Putamen (tissue), 1 donor: ENCODE measurements around the gene LBH.

Experiments
- DNase-seq: peaks from one replicate; pipeline ENCODE4 v3.0.0-alpha.2; 2016; ENCODE audit warnings: low spot score

The LBH gene

DNA sequence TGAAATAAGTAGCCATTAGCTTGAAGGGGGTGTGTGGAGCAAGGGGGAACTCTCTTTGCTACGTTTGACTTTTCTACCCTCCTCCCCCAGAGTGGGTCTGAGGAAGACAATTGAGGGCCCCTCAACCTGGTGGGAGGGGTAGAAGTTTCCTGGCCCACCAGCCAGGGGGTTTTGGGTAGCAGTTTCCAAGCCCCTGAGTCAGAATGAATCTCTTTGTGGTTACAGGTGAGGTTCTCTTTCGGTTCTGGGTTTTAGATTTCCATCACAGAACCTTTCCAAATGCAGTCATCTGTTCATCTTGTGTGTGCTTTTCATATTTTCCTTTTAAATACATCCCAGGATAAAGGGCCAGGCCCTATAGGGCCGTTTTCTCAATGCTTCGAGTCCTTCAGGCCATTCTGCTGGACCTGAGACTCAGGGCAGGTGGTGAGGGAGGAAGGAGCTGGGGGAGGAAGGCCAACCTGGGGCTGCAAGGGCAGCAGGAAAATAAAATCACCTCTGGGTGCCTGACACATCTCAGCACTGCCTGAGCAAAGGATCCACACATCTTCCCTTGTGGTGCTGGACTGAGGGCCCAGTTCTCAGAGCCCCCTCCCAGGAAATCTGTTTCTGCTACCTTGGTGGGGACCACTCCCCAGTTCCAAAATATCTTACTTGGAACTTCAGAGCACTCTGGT, 4.7 kb downstream of the LBH start:
- no peak for DNase-seq

DNA sequence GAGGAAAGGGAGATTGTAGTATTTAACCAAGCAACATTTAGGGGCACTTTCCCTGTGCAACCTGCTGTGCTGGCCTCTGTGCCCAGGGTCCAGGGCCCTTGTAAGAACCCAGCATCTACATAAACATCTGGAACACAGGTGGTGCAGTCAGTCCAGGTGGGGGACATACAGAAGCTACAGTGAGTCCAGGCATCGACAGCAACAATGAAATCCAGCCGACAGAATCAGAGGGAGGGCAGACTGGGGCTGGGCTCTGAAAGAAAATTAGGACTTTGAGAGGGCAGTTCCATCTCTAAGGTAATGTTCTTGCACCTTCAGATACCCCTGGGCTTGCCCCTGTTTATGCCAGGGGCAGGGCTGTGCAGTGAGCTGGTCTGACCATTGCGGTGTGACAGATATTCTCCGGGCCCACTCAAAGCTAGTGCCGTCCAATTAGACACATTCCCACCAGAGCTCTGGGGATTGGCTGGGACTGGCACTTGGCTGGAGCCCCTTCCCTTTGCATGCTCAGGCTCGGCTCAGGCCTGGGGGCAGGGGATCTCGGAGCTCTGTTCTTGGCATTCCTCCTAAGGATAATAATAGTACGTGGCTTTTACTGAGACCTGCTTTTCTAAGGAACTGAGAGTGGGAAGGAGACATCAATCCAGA, 5.4 kb downstream of the LBH start:
- DNase-seq: no peak

DNA sequence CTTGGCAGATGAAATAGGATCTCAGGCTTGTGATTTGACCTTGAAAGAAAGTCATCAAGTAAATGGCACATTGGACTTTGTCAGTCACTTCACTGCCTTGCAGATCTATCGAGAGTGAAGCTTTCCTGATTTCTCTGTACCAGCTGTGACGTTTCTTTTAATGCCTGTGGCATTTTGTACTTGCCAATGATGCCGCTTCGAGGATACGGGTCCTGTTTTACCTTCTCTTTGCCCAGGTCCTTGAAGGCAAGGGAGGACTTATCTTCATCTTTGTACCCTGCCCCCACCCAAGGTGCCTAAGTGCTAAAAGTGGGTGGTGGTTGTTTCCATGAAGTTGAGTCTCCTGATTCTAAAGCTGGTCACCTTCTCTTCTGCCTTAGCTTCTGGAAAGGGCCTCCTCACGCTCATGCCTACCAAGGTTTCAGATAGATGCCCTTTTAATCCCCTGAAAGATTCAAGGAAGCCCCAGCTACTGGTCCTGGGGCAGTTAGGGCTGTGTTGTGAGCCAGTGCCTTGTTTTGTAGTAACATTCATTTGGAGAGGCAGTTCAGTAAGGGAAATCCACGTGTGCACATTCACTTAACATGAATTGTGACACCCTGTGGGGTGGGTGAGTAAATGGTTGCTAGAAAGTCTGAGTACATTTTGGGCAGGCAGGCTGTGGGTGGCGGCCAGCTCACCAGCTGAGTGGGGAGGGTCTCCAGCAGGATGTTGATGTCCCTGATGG, 6.1 kb downstream of the LBH start:
- DNase-seq: no peak

DNA sequence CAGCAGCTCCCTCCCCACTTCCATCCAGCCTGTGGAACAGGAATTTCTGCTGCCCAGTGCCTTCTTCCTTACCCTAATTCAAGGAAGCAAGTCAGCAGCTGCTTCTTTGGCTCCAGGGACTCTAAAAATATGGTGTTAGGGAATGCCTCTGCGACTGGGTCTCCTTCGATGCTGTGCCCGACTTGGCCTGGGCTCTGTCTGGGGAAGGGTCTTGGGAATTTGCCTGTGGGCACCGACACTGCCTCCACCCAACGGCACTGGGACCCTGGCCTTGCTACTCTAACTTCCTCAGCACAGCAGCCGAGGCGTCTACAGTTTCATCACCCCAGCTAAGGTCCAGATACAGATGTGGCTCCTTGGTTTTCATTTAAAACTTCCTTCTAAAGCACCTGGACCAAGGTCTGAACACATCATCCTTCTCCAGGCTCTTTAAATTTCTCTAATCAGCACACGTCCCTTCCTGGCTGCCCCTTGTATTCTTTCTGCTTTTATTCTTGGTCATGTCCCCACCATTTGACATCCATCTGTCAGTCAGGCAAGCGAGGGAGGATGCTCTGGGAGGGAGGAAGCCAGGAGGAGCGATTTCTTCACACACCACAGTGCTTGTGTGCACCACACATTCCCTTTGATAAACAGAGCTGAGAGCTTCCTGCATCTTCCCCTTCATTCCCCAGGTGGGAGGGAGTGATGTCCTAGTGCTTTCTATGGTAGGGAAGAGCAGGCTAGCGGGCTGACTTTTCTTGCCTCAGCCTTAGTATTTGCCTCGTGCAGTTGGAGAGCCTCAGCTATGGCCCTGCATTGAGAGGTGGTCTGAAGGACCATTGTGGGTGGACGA, 6.8 kb downstream of the LBH start:
- no peak for DNase-seq

DNA sequence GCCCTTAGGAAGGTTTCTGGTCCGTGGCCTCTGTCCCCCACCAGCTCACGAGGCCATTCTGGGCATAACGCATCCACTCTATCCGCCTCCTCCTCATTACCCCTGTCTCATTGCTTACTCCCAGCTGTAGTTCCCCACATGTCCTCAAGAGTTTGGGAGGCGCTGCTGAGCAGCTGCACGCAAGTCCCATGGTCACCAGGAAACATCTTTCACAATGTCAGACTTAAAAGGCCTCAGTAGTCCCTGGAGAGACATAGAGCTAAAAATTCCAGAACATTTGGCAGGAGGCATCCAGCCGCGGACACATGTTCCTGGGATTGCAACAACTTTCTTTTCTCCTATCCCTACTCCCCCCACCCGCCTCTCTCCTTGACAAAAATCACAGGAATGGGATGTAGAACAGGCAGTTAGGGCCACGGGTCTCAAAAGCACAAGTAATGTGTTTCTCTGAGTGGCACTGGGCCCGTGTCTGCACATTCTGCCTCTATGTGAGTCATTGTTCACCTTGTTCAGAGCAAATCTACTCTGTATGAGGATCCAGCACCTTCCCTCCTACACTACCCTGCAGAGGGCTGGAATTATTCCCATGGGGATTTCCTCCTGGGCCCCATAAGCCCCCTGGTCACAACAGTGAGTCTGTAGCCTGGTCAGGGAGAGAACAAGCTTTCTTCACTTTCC, 8.1 kb downstream of the LBH start:
- peak; percentile 48 for DNase-seq

DNA sequence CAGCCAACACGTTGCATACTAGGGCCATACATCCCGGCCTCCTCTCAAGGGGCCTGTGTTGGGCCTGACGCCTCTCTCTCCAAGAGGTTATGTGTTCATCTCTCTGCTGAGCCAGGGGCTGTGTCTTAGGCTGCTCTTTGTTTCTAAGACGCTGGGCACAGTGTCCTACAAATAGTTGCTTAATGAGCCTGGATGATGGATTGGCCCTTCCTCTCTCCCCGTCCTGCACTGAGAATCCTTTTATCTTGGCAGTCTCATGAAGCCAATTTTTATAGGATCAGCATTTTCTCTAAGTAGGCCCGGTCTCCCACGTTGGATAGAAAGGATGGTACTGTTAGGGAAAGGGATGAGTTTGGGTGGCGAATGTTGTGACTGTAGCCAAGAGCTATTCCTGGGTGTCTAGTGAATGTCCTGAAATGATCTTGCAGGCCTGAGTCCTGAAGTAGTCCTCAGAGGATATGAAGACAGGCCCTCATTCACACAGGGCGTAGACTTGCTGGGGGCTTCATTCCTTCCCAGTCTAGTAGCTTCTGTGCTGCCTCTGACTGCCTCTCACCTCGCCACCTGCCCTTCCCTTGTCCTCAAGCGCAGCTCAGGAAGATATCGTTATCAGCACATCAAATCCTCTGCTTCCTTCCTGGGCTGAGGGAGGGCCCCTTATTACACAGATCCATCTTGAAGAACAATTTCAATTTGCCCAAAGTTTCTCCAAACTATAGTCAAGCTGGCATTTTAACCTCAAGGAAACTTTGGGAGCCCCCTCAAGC, 8.8 kb downstream of the LBH start:
- no peak for DNase-seq

DNA sequence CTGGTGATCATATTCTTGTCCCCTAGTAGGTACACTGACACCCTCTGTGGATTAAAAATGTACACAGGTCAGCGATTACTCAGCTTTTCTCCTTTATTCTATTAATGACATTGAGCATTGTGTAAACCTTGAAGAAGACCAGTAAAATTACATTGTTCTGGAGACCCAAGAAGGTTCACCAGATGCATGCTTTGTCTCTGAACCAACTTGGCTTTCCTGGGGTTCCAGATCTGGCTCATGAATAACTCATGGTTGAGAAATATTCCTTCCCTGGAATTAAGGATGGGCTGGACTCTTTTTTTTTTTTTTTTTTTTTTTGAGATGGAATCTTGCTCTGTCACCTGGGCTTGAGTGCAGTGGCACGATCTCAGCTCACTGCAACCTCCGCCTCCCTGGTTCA, 11.9 kb downstream of the LBH start:
- DNase-seq: no peak

DNA sequence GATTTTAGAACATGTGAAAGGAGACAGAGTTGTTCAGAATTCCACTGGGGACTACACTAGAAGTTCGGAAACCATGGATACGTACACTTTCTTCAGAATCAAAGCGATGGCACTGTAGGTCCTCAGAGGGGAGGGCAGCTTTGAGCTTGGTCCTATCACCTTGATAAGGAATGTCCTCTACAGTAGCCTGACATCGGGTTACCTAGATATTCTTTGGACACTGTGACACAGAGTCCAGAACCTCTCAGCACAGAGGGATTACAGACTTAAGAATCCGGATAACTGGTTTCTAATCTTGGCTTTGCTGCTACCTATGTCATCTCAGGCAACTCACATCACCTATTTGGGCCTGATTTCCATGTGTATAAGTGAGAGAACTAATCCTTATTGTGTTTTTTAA, 14.0 kb downstream of the LBH start:
- no peak for DNase-seq

DNA sequence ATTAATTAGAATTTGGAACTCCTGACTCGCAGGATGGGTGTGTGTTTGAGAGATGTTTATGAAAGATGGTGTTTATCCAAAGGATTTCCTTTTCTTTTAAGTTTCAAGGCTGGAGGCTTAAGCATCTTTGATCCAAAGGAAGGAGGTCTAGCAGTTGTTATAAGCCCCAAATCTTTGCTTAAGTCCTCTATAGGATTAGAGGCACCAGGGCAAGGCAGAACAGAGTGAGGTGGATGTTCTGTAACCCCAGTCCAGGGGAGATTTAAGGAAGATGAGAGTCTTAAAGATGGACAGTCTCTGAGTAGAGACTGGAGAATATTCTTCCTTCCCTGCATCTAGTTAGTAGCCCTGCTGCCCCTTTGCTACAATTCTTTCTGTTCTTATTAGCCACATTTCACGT, 17.5 kb downstream of the LBH start:
- DNase-seq: no peak

DNA sequence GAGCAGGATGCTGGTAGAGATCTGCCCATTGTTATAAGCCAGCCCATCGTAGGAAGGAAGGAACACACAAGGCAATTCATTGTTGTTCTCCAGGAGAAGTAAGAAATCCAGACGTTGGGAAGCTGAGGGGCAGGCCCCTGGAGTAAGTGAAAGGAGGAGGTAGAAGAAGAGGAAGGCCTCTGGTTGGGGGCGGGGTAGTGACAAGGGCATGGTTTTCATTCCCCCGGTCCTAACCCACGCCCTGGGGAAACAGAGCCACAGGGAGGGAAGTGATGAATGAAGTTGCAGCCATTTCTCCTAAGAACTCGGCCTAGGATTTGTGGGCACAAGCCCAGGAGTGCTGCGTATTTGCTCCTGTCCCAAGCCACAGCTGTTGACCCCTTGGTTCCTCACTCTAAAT, 18.0 kb downstream of the LBH start:
- DNase-seq: no peak

DNA sequence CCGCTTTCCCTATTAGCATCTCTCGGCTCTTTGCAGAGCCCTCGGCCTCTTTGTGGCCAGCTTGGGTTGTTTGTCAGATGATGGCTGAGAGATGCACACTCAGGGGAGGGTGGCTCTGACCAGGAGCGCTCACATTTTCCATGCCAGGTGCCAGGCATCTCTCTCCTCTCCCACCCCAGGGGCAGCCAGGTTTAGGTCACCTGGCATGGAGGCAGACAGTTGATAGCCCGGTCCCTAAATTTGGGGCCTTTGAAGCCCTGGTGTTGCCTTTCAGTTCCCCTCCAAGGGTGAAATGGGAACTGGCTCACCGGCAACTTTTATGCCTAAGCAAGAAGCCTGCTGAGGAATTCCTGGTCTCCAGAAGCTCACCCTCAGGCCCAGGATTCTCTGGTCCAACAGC, 19.1 kb downstream of the LBH start:
- no peak for DNase-seq

DNA sequence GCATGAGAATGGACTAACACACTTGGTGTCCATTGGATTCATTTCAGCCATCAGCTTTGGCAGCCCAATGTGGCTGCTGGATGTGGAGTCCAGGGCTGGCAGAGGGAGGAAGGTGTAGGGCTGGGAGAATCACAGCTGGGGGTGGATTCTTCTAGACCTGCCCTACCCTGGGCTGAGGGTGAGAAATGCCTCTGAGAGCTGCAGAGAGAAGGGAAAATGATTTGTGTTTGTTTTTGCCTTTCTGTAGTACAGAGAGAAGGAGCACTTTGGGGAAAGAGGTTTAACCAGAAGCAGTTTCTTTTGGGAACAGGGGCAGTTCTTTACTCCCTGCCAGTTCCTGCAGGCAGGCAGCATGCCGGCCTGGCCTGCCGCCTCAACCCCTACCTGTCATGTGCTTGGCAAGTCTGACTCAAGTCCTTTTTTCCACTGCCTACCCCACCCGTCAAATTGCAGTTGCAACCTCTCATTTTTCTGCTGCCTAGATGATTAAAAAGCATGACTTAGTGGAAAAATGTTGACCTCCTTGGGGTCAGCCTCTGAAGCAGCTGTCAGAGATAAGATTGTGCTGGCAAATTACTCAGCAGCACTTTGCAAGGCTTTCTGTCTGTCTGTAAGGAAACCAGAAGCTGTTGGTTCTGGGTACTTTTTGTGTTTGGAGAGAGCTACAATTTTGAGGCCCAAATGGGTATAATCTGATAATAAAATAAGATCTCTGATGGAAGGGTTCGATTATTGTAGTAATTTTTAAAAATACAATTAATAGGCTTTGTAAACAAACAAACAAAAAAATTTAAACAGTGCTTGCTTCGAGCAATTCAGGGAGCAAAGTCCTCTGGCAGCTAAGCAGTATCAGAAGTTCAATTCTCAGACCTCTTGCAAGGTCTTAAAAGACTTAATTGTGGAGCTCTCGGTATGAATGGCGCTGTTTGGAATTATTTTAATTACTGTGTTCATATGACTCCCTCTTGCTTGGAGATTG, 21.7 kb downstream of the LBH start:
- no peak for DNase-seq

DNA sequence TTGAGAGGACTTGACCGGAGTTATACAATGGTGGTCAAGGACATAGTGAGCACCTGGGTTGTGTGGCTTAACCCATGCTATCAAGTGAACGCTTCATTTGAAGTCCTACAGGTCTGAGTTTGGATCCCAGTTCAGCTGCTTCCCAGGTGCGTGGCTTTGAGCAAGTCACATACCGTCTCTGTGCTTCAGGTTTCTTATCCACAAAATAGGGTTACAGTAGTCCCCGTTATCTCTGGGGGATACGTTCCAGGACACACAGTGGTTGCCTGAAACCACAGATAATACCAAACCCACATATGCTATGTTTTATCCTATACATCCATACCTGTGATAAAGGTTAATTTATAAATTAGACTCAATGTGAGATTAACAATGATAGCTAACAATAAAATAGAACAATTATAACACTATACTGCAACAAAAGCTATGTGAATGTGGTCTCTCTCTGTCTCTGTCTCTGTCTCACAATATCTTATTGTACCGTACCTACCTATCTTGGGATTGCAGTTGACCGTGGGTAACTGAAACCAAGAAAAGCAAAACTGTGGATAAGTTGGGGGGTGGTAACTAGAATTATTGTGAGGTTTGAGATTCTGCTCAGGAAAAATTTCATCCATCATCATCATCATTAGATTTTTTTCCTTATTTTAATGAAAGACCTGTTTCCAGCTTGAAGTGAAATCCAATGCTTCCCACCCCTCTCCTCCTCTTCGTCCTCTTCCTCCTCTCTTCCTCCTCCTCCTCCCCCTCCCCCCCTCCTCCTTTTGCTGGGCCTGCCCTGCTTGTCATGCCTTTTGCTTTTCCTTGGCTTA, 22.7 kb downstream of the LBH start:
- DNase-seq: no peak

DNA sequence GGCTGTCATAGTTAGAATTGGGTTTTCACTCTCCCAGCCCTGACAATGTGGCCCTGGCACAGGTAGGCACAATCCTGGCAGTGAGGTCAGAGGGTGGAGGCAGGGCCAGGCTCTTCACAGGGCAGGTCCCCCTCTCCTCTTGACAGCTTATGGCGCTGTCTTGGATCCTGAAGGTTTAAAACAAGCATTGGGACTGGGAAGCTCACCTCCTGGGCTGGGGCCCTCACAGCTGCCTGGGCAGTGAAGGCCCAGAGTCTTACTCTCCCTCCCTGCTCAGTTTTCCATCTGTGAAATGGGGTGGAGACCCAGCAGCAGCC, 23.3 kb downstream of the LBH start:
- no peak for DNase-seq

DNA sequence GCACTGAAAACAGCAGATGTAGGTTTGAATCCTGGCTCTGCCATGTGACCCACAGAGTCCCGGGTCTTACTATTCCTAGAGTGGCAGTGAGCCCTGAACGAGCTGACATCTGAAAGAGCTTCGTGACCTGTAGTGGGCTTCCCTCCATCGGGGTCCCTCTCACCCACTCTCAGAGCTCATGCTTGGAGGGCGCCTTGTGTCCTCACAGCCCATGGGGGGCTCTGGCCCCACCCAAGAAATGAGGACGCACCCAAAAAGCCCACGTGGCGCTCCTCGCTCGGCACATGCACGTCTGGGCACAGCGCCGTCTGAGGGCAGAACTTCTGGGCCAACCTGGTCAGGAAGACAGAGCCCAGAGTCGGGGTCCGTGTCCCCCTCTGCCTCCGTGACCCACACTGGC, 23.7 kb downstream of the LBH start:
- DNase-seq: no peak

DNA sequence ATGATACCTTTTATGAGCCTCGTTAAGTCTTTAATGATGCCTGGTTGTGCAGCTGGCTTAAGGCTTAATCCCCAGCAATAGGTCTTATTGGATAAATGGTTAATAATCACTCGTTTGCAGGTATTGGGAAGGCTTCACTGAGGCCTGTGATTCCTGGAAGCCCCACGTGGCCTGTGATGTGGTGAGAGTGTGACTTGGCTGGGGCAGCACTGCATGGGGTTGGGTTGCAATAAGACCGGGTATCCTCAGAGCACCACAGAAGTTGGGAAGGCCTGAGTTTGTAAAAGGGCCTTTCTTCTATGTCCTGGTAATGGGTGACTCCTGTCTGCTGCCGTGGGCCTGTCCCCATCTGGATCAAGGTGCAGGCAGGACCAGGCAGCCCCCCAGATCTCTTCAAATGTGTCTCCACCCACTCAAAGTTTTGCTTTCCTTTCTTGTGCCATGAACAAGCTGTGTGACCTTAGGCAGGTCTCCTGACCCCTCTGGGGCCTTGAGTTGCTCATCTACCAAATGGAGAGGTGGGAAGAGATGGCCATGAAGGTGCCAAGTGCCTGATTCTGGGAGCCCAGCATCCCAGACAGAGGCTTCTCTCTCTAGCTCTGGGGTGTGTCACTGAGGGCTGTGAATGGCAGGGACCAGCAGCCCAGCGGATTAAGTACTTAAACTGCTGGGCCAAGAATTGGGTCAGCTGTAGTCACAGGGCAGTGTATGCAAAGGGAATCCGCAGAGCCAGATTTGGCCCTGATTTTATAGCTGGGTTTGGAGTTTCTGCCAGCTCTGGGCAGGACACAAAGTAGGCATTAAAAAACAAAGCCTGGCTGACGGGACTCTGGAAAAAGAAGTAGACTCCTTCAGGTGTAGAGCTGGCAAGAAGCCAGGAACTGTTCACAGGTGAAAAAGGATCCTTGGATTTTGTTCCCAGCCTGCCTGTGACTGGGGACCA, 24.4 kb downstream of the LBH start:
- no peak for DNase-seq

DNA sequence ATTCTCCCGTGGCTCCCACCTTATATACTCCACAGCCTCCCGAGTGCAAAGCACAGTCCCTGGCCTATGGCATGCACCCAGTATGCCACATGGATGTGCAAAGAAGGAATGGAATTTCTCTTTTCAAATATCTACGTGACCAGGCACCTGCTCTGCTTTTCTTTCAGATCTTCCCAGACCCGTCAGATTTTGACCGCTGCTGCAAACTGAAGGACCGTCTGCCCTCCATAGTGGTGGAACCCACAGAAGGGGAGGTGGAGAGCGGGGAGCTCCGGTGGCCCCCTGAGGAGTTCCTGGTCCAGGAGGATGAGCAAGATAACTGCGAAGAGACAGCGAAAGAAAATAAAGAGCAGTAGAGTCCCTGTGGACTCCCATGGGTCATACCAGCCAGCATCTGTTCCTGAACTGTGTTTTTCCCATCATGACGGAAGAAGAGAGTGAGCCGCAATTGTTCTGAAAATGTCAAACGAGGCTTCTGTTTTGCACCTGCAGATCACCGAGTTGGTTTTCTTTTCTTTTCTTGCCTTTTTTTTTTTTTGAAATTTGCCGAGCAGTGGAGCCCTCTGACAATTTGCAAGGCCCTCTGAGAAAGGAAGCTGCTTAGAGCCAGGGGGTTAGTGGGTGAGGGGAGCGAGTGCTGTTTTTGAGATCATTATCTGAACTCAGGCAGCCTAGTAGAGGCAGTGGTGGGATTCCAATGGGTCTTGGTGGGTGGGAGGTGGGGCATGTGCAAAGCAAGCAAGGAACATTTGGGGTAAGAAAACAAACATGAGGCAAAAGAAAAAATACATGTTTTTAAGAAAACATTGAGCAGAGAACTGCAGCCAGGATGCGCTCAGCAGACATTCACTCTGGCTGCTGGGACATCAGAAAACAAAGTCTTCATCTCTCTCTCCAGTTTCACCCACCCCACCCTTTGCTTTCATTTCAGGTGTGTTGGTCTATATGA, 26.2 kb downstream of the LBH start:
- DNase-seq: no peak
